ENCODE measurements around the gene DUS4L.

DNA sequence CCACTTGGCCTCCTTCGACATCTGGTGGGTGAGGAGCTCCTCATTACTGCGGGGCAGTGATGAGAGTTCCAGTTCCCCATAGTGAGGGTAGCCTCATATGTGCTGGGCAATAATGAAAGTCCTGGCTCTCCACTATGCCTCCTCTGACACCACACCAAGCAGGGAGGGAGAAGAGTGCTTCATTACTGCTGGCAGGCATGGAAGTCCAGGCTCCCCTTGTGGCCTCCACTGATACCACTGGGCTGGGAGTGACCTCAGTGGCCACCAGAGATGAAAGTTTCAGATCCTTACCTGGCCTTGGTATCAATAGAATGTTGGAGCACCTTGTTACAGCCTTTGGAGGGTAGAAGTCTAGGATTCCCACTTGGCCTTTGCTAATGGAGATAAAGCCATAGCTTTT, 6.5 kb downstream of the DUS4L start:
- TF ChIP-seq RAD21 (IDR thresholded peaks at IDR 0.05; ENCODE audit: low read depth) (no peak), CREB1 (IDR thresholded peaks at IDR 0.05; ENCODE audit: low read depth) (no peak), NFIC (IDR thresholded peaks at IDR 0.05) (no peak), TCF12 (IDR thresholded peaks at IDR 0.05; ENCODE audit: low read depth) (no peak), TAF1 (IDR thresholded peaks at IDR 0.05; ENCODE audit: low read depth) (no peak), EP300 (IDR thresholded peaks at IDR 0.05; ENCODE audit: borderline replicate concordance) (no peak), YY1 (IDR thresholded peaks at IDR 0.05; ENCODE audit: low read depth) (no peak)
- TF ChIP-seq, protein P1, sequence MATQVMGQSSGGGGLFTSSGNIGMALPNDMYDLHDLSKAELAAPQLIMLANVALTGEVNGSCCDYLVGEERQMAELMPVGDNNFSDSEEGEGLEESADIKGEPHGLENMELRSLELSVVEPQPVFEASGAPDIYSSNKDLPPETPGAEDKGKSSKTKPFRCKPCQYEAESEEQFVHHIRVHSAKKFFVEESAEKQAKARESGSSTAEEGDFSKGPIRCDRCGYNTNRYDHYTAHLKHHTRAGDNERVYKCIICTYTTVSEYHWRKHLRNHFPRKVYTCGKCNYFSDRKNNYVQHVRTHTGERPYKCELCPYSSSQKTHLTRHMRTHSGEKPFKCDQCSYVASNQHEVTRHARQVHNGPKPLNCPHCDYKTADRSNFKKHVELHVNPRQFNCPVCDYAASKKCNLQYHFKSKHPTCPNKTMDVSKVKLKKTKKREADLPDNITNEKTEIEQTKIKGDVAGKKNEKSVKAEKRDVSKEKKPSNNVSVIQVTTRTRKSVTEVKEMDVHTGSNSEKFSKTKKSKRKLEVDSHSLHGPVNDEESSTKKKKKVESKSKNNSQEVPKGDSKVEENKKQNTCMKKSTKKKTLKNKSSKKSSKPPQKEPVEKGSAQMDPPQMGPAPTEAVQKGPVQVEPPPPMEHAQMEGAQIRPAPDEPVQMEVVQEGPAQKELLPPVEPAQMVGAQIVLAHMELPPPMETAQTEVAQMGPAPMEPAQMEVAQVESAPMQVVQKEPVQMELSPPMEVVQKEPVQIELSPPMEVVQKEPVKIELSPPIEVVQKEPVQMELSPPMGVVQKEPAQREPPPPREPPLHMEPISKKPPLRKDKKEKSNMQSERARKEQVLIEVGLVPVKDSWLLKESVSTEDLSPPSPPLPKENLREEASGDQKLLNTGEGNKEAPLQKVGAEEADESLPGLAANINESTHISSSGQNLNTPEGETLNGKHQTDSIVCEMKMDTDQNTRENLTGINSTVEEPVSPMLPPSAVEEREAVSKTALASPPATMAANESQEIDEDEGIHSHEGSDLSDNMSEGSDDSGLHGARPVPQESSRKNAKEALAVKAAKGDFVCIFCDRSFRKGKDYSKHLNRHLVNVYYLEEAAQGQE (IDR thresholded peaks at IDR 0.05; ENCODE audit: low read depth), result no peak
- TF ChIP-seq, protein P2, sequence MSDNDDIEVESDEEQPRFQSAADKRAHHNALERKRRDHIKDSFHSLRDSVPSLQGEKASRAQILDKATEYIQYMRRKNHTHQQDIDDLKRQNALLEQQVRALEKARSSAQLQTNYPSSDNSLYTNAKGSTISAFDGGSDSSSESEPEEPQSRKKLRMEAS (IDR thresholded peaks at IDR 0.05), result no peak
- TF ChIP-seq, protein P3, sequence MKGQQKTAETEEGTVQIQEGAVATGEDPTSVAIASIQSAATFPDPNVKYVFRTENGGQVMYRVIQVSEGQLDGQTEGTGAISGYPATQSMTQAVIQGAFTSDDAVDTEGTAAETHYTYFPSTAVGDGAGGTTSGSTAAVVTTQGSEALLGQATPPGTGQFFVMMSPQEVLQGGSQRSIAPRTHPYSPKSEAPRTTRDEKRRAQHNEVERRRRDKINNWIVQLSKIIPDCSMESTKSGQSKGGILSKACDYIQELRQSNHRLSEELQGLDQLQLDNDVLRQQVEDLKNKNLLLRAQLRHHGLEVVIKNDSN (IDR thresholded peaks at IDR 0.05), result no peak
